HL-60 (cell line): Measurements from ENCODE around the gene MBD4.
A peak's percentile ranks its signal among the peaks of the same experiment; 100 is the strongest.
"Not testable (repeated sequence)": the region's sequence is repeated elsewhere in the genome, so short reads cannot be mapped to it uniquely, and the experiment has no call there.

Experiments used
- DNase-seq, 2 experiments: peaks; one replicate each; pipeline ENCODE4 v3.0.0-alpha.2; 2010 to 2020; ENCODE audit warnings: low read depth in 1 of 2, low spot score in 1 of 2
- H3K27ac ChIP-seq: fragments of 250-450 bp; sonication (Bioruptor Pico); replicated peaks from 2 replicates; pipeline ENCODE4 v1.5.1; 2020; ENCODE audit warnings: mild to moderate bottlenecking, moderate library complexity
- H3K27me3 ChIP-seq: fragments of 250-450 bp; sonication (Bioruptor Pico); 2 replicates; pipeline ENCODE4 v1.5.1; 2021; ENCODE audit warnings: mild to moderate bottlenecking, moderate library complexity; ENCODE audit not compliant: insufficient read depth, poor library complexity, severe bottlenecking
- H3K4me3 ChIP-seq: replicated peaks from 2 replicates; pipeline ENCODE4 v1.5.1; 2011; ENCODE audit warnings: mild to moderate bottlenecking, control low read depth, low read length; ENCODE audit not compliant: insufficient read depth
- GABPA ChIP-seq: IDR thresholded peaks from 2 replicates; pipeline ENCODE4 v1.6.1; 2012; ENCODE audit warnings: low read depth
- POLR2AphosphoS5 ChIP-seq: IDR thresholded peaks from 2 replicates; pipeline ENCODE4 v1.6.1; 2012; ENCODE audit warnings: low read depth
- REST ChIP-seq: IDR thresholded peaks from 2 replicates; pipeline ENCODE4 v1.6.1; 2012; ENCODE audit warnings: low read depth; ENCODE audit not compliant: insufficient replicate concordance
- SPI1 ChIP-seq: IDR thresholded peaks from 2 replicates; pipeline ENCODE4 v1.6.1; 2012; ENCODE audit warnings: low read depth, mild to moderate bottlenecking, borderline replicate concordance
- TF ChIP-seq, protein P1 (sequence below): IDR thresholded peaks from one replicate; pipeline ENCODE4 v1.5.1; 2011; ENCODE audit warnings: low read length, control low read depth, inconsistent platforms; ENCODE audit not compliant: insufficient read depth

MBD4 gene

GRCh38 chr3:129387487-129387886 lies 52.3 kb downstream of the MBD4 start:
- no peak overlapping the region for H3K4me3 ChIP-seq
- TF ChIP-seq, protein P1, sequence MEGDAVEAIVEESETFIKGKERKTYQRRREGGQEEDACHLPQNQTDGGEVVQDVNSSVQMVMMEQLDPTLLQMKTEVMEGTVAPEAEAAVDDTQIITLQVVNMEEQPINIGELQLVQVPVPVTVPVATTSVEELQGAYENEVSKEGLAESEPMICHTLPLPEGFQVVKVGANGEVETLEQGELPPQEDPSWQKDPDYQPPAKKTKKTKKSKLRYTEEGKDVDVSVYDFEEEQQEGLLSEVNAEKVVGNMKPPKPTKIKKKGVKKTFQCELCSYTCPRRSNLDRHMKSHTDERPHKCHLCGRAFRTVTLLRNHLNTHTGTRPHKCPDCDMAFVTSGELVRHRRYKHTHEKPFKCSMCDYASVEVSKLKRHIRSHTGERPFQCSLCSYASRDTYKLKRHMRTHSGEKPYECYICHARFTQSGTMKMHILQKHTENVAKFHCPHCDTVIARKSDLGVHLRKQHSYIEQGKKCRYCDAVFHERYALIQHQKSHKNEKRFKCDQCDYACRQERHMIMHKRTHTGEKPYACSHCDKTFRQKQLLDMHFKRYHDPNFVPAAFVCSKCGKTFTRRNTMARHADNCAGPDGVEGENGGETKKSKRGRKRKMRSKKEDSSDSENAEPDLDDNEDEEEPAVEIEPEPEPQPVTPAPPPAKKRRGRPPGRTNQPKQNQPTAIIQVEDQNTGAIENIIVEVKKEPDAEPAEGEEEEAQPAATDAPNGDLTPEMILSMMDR: no peak
- TF ChIP-seq POLR2AphosphoS5: no peak
- no peak for TF ChIP-seq GABPA
- no peak for TF ChIP-seq SPI1
- TF ChIP-seq REST: no peak
- no peaks in the 10 kb centered on the region for H3K27me3 ChIP-seq
- no peak for DNase-seq
- H3K27ac ChIP-seq: no peak overlapping the region

- no peak for DNase-seq
- Histone ChIP-seq H3K4me3 (no peak overlapping the region), H3K27me3 (no peaks in the 10 kb centered on the region), H3K27ac (no peak overlapping the region)
- TF ChIP-seq GABPA: no peak
- TF ChIP-seq POLR2AphosphoS5: no peak
- TF ChIP-seq REST: no peak
- no peak for TF ChIP-seq SPI1
- TF ChIP-seq, protein P1: no peak
Observed at GRCh38 chr3:129386984-129387383, 52.8 kb downstream of the MBD4 start.

DNA sequence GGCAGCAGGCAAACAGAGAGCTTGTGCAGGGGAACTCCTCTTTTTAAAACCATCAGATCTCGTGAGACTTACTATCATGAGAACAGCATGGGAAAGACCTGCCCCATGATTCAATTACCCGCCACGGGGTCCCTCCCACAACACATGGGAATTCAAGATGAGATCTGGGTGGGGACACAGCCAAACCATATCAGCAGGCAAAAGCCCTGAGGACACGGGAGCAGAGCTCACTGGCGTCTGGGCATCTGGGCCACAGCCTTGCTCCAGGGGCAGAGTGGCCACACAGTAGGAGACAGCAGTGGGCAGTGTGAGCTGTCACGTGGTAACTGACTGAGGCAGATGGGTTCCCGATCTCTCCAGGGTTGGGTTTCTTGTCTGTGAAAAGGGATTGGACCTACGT lies 54.2 kb downstream of the MBD4 start:
- H3K27ac ChIP-seq, DNase-seq, H3K27me3 ChIP-seq, H3K4me3 ChIP-seq: not testable (repeated sequence)

- no peak overlapping the region for H3K4me3 ChIP-seq
- TF ChIP-seq POLR2AphosphoS5 (peak; percentile 48), GABPA (no peak)
- no peak overlapping the region for H3K27ac ChIP-seq
- H3K27me3 ChIP-seq: no peaks in the 10 kb centered on the region
- DNase-seq: no peak
Observed at GRCh38 chr3:129384594-129385323, 55.0 kb downstream of the MBD4 start.

GRCh38 chr3:129384103-129384502 lies 55.6 kb downstream of the MBD4 start:
- not testable (repeated sequence) for H3K4me3 ChIP-seq, H3K27me3 ChIP-seq, H3K27ac ChIP-seq, DNase-seq
